HG02623 (cell line): ENCODE data around the gene CHST8.
"Not testable (repeated sequence)": the region's sequence is repeated elsewhere in the genome, so short reads cannot be mapped to it uniquely, and the experiment has no call there.

ENCODE experiments used
- ATAC-seq: cut with Tn5 transposase; IDR thresholded peaks from one replicate; pipeline ENCODE4 v1.9.1; 2021; ENCODE audit warnings: moderate library complexity; ENCODE audit not compliant: unreplicated experiment

Gene CHST8

GRCh38 chr19:33805313-33805712 is 183.6 kb downstream of the CHST8 start:
- no peak for ATAC-seq

- ATAC-seq: no peak
Observed at GRCh38 chr19:33805840-33806433, 184.2 kb downstream of the CHST8 start.

GRCh38 chr19:33806434-33806881 is 184.7 kb downstream of the CHST8 start:
- ATAC-seq: no peak

- no peak for ATAC-seq
Observed at GRCh38 chr19:33808399-33808798, 186.6 kb downstream of the CHST8 start.

GRCh38 chr19:33809960-33810359 is 188.2 kb downstream of the CHST8 start:
- ATAC-seq: no peak

GRCh38 chr19:33810821-33811220 is 189.1 kb downstream of the CHST8 start:
- ATAC-seq: no peak

- no peak for ATAC-seq
Observed at GRCh38 chr19:33811246-33811645, 189.5 kb downstream of the CHST8 start.

- no peak for ATAC-seq
Observed at GRCh38 chr19:33811736-33812387, 190.1 kb downstream of the CHST8 start.

GRCh38 chr19:33812388-33813330 is 190.9 kb downstream of the CHST8 start:
- ATAC-seq: no peak

GRCh38 chr19:33813391-33814101 is 191.8 kb downstream of the CHST8 start:
- ATAC-seq: no peak

GRCh38 chr19:33814181-33815165 is 192.7 kb downstream of the CHST8 start:
- no peak for ATAC-seq

GRCh38 chr19:33815380-33816340 is 193.9 kb downstream of the CHST8 start:
- no peak for ATAC-seq

- no peak for ATAC-seq
Observed at GRCh38 chr19:33818411-33818810, 196.7 kb downstream of the CHST8 start.

GRCh38 chr19:33819078-33819477 is 197.3 kb downstream of the CHST8 start:
- ATAC-seq: not testable (repeated sequence)

GRCh38 chr19:33819506-33819879 is 197.7 kb downstream of the CHST8 start:
- no peak for ATAC-seq

GRCh38 chr19:33819880-33820781 is 198.4 kb downstream of the CHST8 start:
- ATAC-seq: no peak

GRCh38 chr19:33821871-33822270 is 200.1 kb downstream of the CHST8 start:
- no peak for ATAC-seq
